WTC11 (cell line): ENCODE results near the gene AP1G2. TPM values are rescaled to one million over a fixed set of nuclear protein-coding genes. Genes with fewer than 3 reads are reported as not detected.

Experiments used
- ATAC-seq: fragments of 200-7000 bp; cut with Tn5 transposase; 2 replicates; pipeline ENCODE4 v1.10.0; 2021; ENCODE audit warnings: mild to moderate bottlenecking, moderate library complexity
- CTCF ChIA-PET: fragments of 300-600 bp; sonication (Branson Sonifier 250); formaldehyde crosslinking; loops from one replicate; lab custom pipeline; 2021; ENCODE audit warnings: antibody characterized with exemption; lab: Charles Lee
- POLR2A ChIA-PET: fragments of 350-600 bp; sonication (Branson Sonifier 250); formaldehyde crosslinking; loops from one replicate; lab custom pipeline; 2021; ENCODE audit warnings: antibody characterized with exemption; lab: Charles Lee
- DNase-seq: peaks from one replicate; pipeline ENCODE4 v3.0.0; 2021; ENCODE audit warnings: low spot score
- H3K27ac Mint-ChIP-seq: 2 replicates; pipeline ENCODE4 v1.8.0; 2021; ENCODE audit warnings: mixed read lengths
- H3K27me3 Mint-ChIP-seq: 2 replicates; pipeline ENCODE4 v1.8.0; 2021; ENCODE audit warnings: low read depth, mild to moderate bottlenecking, moderate library complexity, mixed read lengths
- H3K36me3 Mint-ChIP-seq: 2 replicates; pipeline ENCODE4 v1.8.0; 2021; ENCODE audit warnings: mixed read lengths
- H3K4me1 Mint-ChIP-seq: 2 replicates; pipeline ENCODE4 v1.8.0; 2022; ENCODE audit warnings: mixed read lengths
- H3K4me3 Mint-ChIP-seq: 2 replicates; pipeline ENCODE4 v1.8.0; 2021; ENCODE audit warnings: mild to moderate bottlenecking, moderate library complexity, mixed read lengths
- H3K9me3 Mint-ChIP-seq: 2 replicates; pipeline ENCODE4 v1.8.0; 2021; ENCODE audit warnings: mixed read lengths
- CREM ChIP-seq: sonication (generic); formaldehyde crosslinking; IDR thresholded peaks from 2 replicates; pipeline ENCODE4 v1.8.1; 2022; ENCODE audit warnings: mild to moderate bottlenecking, missing genetic modification reagents, moderate library complexity
- FOXP1 ChIP-seq: sonication (generic); formaldehyde crosslinking; IDR thresholded peaks from 2 replicates; pipeline ENCODE4 v1.8.0; 2022; ENCODE audit warnings: missing genetic modification reagents, mild to moderate bottlenecking, moderate library complexity, borderline replicate concordance
- GABPB1 ChIP-seq: sonication (generic); formaldehyde crosslinking; IDR thresholded peaks from 2 replicates; pipeline ENCODE4 v1.8.1; 2023; ENCODE audit warnings: mild to moderate bottlenecking, missing genetic modification reagents
- IRF1 ChIP-seq: sonication (generic); formaldehyde crosslinking; IDR thresholded peaks from 2 replicates; pipeline ENCODE4 v1.8.0; 2023; ENCODE audit warnings: missing genetic modification reagents
- IRF2 ChIP-seq: sonication (generic); formaldehyde crosslinking; IDR thresholded peaks from 2 replicates; pipeline ENCODE4 v1.8.0; 2022; ENCODE audit warnings: low read depth, missing genetic modification reagents, borderline replicate concordance
- JUN ChIP-seq: sonication (generic); formaldehyde crosslinking; IDR thresholded peaks from 2 replicates; pipeline ENCODE4 v1.8.0; 2023; ENCODE audit warnings: mild to moderate bottlenecking, missing genetic modification reagents
- MLX ChIP-seq: sonication (generic); formaldehyde crosslinking; IDR thresholded peaks from 2 replicates; pipeline ENCODE4 v1.8.1; 2023; ENCODE audit warnings: mild to moderate bottlenecking, missing genetic modification reagents, moderate library complexity
- MXD4 ChIP-seq: fragments of 250-450 bp; sonication (Bioruptor Pico); IDR thresholded peaks from 2 replicates; pipeline ENCODE4 v1.8.0; 2021; ENCODE audit warnings: mild to moderate bottlenecking, moderate library complexity, borderline replicate concordance
- NR3C1 ChIP-seq: sonication (generic); formaldehyde crosslinking; conservative IDR thresholded peaks from 2 replicates; pipeline ENCODE4 v1.8.1; 2023; ENCODE audit warnings: low read depth, mild to moderate bottlenecking, missing genetic modification reagents
- PRDM15 ChIP-seq: sonication (generic); formaldehyde crosslinking; IDR thresholded peaks from 2 replicates; pipeline ENCODE4 v1.8.0; 2022; ENCODE audit warnings: missing genetic modification reagents
- USF2 ChIP-seq: sonication (generic); formaldehyde crosslinking; IDR thresholded peaks from 2 replicates; pipeline ENCODE4 v1.8.1; 2023; ENCODE audit warnings: mild to moderate bottlenecking, missing genetic modification reagents, moderate library complexity
- ZNF219 ChIP-seq: sonication (generic); formaldehyde crosslinking; IDR thresholded peaks from 2 replicates; pipeline ENCODE4 v1.8.0; 2023; ENCODE audit warnings: missing genetic modification reagents, mild to moderate bottlenecking, borderline replicate concordance
- ZNF512 ChIP-seq: sonication (generic); formaldehyde crosslinking; IDR thresholded peaks from 2 replicates; pipeline ENCODE4 v1.8.1; 2022; ENCODE audit warnings: missing genetic modification reagents, borderline replicate concordance
- total RNA-seq: library from RNA; stranded (reverse); gene quantifications from 3 replicates; pipeline ENCODE4 v1.2.3, GENCODE V29; 2021

Gene AP1G2
- total RNA-seq, 1 experiment from 2014 or later = 122 TPM

GRCh38 chr14:23613242-23614070 is 45.9 kb upstream of the AP1G2 start:
- Mint-ChIP-seq H3K9me3 (peaks cover 15% of the 10 kb centered on the region), H3K36me3 (no peaks in the 10 kb centered on the region)
- CTCF ChIA-PET = interaction anchor here (1.0 to 9.0 kb wide), 4 partner anchors 19 to 297 kb away, joined by 3 to 69 read pairs (median 10); no protein-coding TSS in a partner anchor
- TF ChIP-seq GABPB1 (CRISPR knock-in tag) = peak; percentile 81
- no peak for TF ChIP-seq PRDM15 (CRISPR knock-in tag)
- TF ChIP-seq, all 79 proteins: peak for 1
- DNase-seq (no peak), ATAC-seq (no peak)
- no peak overlapping the region for H3K27ac Mint-ChIP-seq
- POLR2A ChIA-PET = no interaction called here
- no peak overlapping the region for H3K4me3 Mint-ChIP-seq
- peaks cover 8% of the 10 kb centered on the region; the same call in 1 of the 2 replicates for H3K4me1 Mint-ChIP-seq
- peaks cover 17% of the 10 kb centered on the region for H3K27me3 Mint-ChIP-seq

GRCh38 chr14:23612802-23613201 is 45.2 kb upstream of the AP1G2 start:
- POLR2A ChIA-PET = no interaction called here
- TF ChIP-seq JUN (CRISPR knock-in tag) = no peak
- no peak for TF ChIP-seq NR3C1 (CRISPR knock-in tag)
- no peak for TF ChIP-seq IRF1 (CRISPR knock-in tag)
- no peak for TF ChIP-seq USF2 (CRISPR knock-in tag)
- no peak for TF ChIP-seq CREM (CRISPR knock-in tag)
- TF ChIP-seq IRF2 = no peak
- no peak for TF ChIP-seq FOXP1 (CRISPR knock-in tag)
- no peak for TF ChIP-seq ZNF512 (CRISPR knock-in tag)
- no peak for TF ChIP-seq ZNF219 (CRISPR knock-in tag)
- TF ChIP-seq MXD4 (CRISPR knock-in tag) = no peak
- TF ChIP-seq MLX (CRISPR knock-in tag) = no peak
- Mint-ChIP-seq H3K4me3 (no peak overlapping the region), H3K27me3 (peaks cover 13% of the 10 kb centered on the region), H3K4me1 (peaks cover 8% of the 10 kb centered on the region; the same call in 1 of the 2 replicates), H3K9me3 (peaks cover 15% of the 10 kb centered on the region), H3K36me3 (no peaks in the 10 kb centered on the region), H3K27ac (no peak overlapping the region)
- ATAC-seq (no peak), DNase-seq (no peak)
- CTCF ChIA-PET = interaction anchor here (1.0 to 9.0 kb wide), 5 partner anchors 20 to 492 kb away, joined by 3 to 69 read pairs (median 4); no protein-coding TSS in a partner anchor
